Inferior parietal cortex (tissue), 1 donor: Measurements from ENCODE around the gene NGLY1.

Source experiments
- DNase-seq: peaks from one replicate; pipeline ENCODE4 v3.0.0-alpha.2; 2016; ENCODE audit errors: extremely low spot score

NGLY1 gene

GRCh38 chr3:25782938-25783660 lies at the start of gene NGLY1:
Gene NGLY1 (minus strand): TSS chr3:25783443. CDS start chr3:25783390, 53 bp downstream.
- peak; percentile 77 for DNase-seq

- peak; percentile 29 for DNase-seq
Observed at GRCh38 chr3:25831578-25831977, 48.3 kb upstream of the NGLY1 start.

GRCh38 chr3:25830373-25831280 lies 47.4 kb upstream of the NGLY1 start:
- peak; percentile 71 for DNase-seq

- no peak for DNase-seq
Observed at GRCh38 chr3:25826510-25826909, 43.3 kb upstream of the NGLY1 start.

- no peak for DNase-seq
Observed at GRCh38 chr3:25823314-25823713, 40.1 kb upstream of the NGLY1 start.

GRCh38 chr3:25821746-25822573 lies 38.7 kb upstream of the NGLY1 start:
- DNase-seq, result no peak

- DNase-seq, result no peak
Observed at GRCh38 chr3:25820816-25821486, 37.7 kb upstream of the NGLY1 start.

GRCh38 chr3:25820366-25820765 lies 37.1 kb upstream of the NGLY1 start:
- no peak for DNase-seq

- no peak for DNase-seq
Observed at GRCh38 chr3:25818335-25818734, 35.1 kb upstream of the NGLY1 start.

- DNase-seq, result no peak
Observed at GRCh38 chr3:25817638-25818037, 34.4 kb upstream of the NGLY1 start.

GRCh38 chr3:25817107-25817506 lies 33.9 kb upstream of the NGLY1 start:
- no peak for DNase-seq

- DNase-seq, result no peak
Observed at GRCh38 chr3:25812644-25813043, 29.4 kb upstream of the NGLY1 start.

GRCh38 chr3:25804676-25805075 lies 21.4 kb upstream of the NGLY1 start:
- no peak for DNase-seq

GRCh38 chr3:25803833-25804232 lies 20.6 kb upstream of the NGLY1 start:
- no peak for DNase-seq

- DNase-seq, result no peak
Observed at GRCh38 chr3:25801786-25802185, 18.5 kb upstream of the NGLY1 start.

GRCh38 chr3:25789596-25790556 lies 6.6 kb upstream of the NGLY1 start, which contains the start of gene OXSM:
Gene OXSM (plus strand): TSS chr3:25790090. CDS start chr3:25791021, 931 bp downstream.
- peak; percentile 94 for DNase-seq

- DNase-seq, result no peak
Observed at GRCh38 chr3:25789209-25789595, 6.0 kb upstream of the NGLY1 start.

GRCh38 chr3:25787689-25788088 lies 4.4 kb upstream of the NGLY1 start:
- DNase-seq, result no peak

GRCh38 chr3:25785826-25786225 lies 2.6 kb upstream of the NGLY1 start:
- DNase-seq, result no peak

- no peak for DNase-seq
Observed at GRCh38 chr3:25784971-25785370, 1.7 kb upstream of the NGLY1 start.
